ENCODE data around the gene ZFAND3.

ZFAND3 gene

GRCh38 chr6:38004908-38005307 lies 185.4 kb downstream of the ZFAND3 start:
- no peak for TF ChIP-seq CTCF (IDR thresholded peaks at IDR 0.05)

GRCh38 chr6:38011937-38012336 lies 192.4 kb downstream of the ZFAND3 start:
- no peak for TF ChIP-seq CTCF (IDR thresholded peaks at IDR 0.05)

DNA sequence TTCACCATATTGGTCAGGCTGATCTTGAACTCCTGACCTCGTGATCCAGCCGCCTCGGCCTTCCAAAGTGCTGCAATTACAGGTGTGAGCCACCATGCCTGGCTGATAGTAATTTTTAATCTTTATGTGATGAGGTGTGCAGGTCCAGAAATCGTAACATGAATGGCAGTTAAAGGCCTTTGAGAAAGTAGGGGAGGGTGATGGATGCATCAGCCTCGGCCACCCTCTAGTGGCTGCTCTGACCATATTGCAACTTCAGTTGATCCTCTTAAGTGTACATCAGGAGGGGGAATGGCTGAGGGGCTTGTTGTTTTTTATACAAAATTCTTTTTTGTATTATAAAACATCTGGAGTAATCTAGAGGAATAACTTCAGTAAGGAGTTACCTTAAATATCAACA lies 193.0 kb downstream of the ZFAND3 start:
- peak; percentile 42; the same call in 1 of the 2 replicates for TF ChIP-seq CTCF (IDR thresholded peaks at IDR 0.05)

- TF ChIP-seq CTCF (IDR thresholded peaks at IDR 0.05), result no peak
Observed at GRCh38 chr6:38015341-38015740, 195.8 kb downstream of the ZFAND3 start.

- no peak for TF ChIP-seq CTCF (IDR thresholded peaks at IDR 0.05)
Observed at GRCh38 chr6:38016824-38017223, 197.3 kb downstream of the ZFAND3 start.

- TF ChIP-seq CTCF (IDR thresholded peaks at IDR 0.05), result peak; percentile 32; the same call in 1 of the 2 replicates
Observed at GRCh38 chr6:38018755-38019165, 199.2 kb downstream of the ZFAND3 start.

DNA sequence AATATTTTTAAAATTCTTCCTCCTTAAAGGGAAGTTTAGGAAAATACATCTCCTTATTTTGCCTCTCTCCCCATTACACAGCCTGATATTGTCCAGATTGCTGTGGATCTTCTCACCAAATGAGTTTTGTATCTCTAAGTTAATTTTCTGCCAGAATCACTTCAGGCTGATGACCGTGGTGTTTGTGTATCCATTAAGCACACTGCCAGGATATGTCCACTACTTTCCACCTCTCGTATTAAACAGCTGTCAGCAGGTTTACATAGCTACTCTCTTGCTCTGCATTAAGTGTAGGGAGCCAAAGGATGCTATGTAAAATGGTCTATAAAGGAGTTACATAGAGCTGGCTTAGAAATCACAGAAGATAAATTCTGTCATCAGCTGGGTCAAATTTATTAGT lies 201.1 kb downstream of the ZFAND3 start:
- no peak for TF ChIP-seq CTCF (IDR thresholded peaks at IDR 0.05)

DNA sequence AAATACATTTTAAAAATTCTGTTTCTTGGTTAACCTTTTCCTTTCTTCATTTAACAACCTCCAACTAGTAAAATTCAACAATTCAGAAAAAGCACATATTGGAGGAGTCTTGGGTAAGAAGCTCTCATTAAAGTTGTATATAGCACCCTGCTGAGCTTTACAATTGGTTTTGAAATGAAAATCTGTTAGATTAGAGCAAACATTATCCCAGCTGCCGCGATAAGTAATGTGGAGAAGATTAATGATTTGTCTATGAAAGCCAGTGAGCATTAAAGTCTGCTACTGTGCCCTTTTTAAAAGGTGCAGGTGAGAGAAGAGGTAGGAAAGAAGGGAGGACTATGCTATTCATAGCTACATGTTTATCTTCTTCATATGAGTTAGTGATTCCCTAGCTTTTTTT lies 201.5 kb downstream of the ZFAND3 start:
- no peak for TF ChIP-seq CTCF (IDR thresholded peaks at IDR 0.05)

Measured in LNCAP (cell line).